ENCODE results near the gene TRAPPC2L.
"Not testable (repeated sequence)": the region's sequence is repeated elsewhere in the genome, so short reads cannot be mapped to it uniquely, and the experiment has no call there.

Gene TRAPPC2L

GRCh38 chr16:88885693-88886280 is 28.9 kb downstream of the TRAPPC2L start:
- no peak overlapping the region for H3K27ac ChIP-seq

GRCh38 chr16:88886420-88886844 is 29.5 kb downstream of the TRAPPC2L start:
- H3K27ac ChIP-seq: no peak overlapping the region
- TF ChIP-seq CTCF (conservative IDR thresholded peaks at IDR 0.05) (no peak), ZFX (IDR thresholded peaks at IDR 0.05) (no peak)

More at GRCh38 chr16:88885693-88886280, 28.9 kb downstream of the TRAPPC2L start:
- TF ChIP-seq ZFX (IDR thresholded peaks at IDR 0.05) (no peak), CTCF (conservative IDR thresholded peaks at IDR 0.05) (no peak)

GRCh38 chr16:88886845-88887521 is 30.1 kb downstream of the TRAPPC2L start:
- H3K27ac ChIP-seq: no peak overlapping the region
- TF ChIP-seq ZFX (IDR thresholded peaks at IDR 0.05) (no peak), CTCF (conservative IDR thresholded peaks at IDR 0.05) (no peak)

- H3K27ac ChIP-seq: no peak overlapping the region
- TF ChIP-seq CTCF (conservative IDR thresholded peaks at IDR 0.05) (no peak), ZFX (IDR thresholded peaks at IDR 0.05) (no peak)
These were observed 31.1 kb downstream of the TRAPPC2L start for GRCh38 chr16:88888057-88888456.

GRCh38 chr16:88888461-88889387 is 31.8 kb downstream of the TRAPPC2L start:
- TF ChIP-seq ZFX (IDR thresholded peaks at IDR 0.05) (no peak), CTCF (conservative IDR thresholded peaks at IDR 0.05) (no peak)
- no peak overlapping the region for H3K27ac ChIP-seq

GRCh38 chr16:88889702-88890352 is 32.9 kb downstream of the TRAPPC2L start:
- not testable (repeated sequence) for H3K27ac ChIP-seq

GRCh38 chr16:88891083-88891482 is 34.2 kb downstream of the TRAPPC2L start:
- no peak overlapping the region for H3K27ac ChIP-seq
- no peak for TF ChIP-seq CTCF (conservative IDR thresholded peaks at IDR 0.05)
- no peak for TF ChIP-seq ZFX (IDR thresholded peaks at IDR 0.05)

All from C4-2B (cell line).